ENCODE data around the gene SMKR1. TPM values are rescaled to one million over a fixed set of nuclear protein-coding genes. Genes with fewer than 3 reads are reported as not detected.

Gene SMKR1
- total and polyA plus RNA-seq, 8 donors, result 0.70 to 0.76 TPM; not detected in 6

DNA sequence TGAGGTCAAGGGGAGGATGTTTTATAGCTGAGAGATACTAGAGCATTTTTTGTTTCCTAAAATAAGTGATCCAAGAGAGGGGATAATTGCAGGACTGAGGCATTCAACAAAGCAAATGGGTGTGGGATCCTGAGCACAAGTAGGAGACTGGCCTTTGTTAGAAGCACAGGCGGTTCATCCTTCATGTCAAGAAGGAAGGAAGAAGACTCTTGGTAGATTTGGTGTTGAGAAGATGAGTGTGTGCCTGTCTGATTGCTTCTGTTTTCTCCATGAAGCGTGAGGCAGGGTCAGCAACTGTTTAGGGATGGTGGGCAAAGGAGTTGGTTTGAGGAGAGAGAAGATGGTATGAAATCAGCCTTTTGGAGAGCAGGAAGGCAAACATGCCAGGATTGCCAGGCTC, 40.5 kb upstream of the SMKR1 start:
- TF ChIP-seq POLR2AphosphoS5 (IDR thresholded peaks at IDR 0.05) (no peak), POLR2A (IDR thresholded peaks at IDR 0.05) (no peak), EP300 (IDR thresholded peaks at IDR 0.05) (no peak)
- TF ChIP-seq, protein P1, sequence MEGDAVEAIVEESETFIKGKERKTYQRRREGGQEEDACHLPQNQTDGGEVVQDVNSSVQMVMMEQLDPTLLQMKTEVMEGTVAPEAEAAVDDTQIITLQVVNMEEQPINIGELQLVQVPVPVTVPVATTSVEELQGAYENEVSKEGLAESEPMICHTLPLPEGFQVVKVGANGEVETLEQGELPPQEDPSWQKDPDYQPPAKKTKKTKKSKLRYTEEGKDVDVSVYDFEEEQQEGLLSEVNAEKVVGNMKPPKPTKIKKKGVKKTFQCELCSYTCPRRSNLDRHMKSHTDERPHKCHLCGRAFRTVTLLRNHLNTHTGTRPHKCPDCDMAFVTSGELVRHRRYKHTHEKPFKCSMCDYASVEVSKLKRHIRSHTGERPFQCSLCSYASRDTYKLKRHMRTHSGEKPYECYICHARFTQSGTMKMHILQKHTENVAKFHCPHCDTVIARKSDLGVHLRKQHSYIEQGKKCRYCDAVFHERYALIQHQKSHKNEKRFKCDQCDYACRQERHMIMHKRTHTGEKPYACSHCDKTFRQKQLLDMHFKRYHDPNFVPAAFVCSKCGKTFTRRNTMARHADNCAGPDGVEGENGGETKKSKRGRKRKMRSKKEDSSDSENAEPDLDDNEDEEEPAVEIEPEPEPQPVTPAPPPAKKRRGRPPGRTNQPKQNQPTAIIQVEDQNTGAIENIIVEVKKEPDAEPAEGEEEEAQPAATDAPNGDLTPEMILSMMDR (IDR thresholded peaks at IDR 0.05), result no peak
- H3K9me3 ChIP-seq, result no peaks in the 10 kb centered on the region
- no peaks in the 10 kb centered on the region for H3K4me1 ChIP-seq
- DNase-seq, result no peak
- WGBS, 5 donors, result 92 to 100% (median 98%) methylated on average over 2 of the region's 2 CpGs
- peaks cover 0 to 9% (median 3%) of the 10 kb centered on the region in 4 donors for H3K36me3 ChIP-seq
- no peak overlapping the region for H3K4me3 ChIP-seq
- no peak overlapping the region for H3K27ac ChIP-seq
- no peaks in the 10 kb centered on the region for H3K27me3 ChIP-seq
- intact Hi-C loops (cut with DNase I; ENCODE audit: low total_unique reads), result loop anchor here (10.0 kb wide), 1 partner anchor 247 kb away; no protein-coding TSS in a partner anchor

DNA sequence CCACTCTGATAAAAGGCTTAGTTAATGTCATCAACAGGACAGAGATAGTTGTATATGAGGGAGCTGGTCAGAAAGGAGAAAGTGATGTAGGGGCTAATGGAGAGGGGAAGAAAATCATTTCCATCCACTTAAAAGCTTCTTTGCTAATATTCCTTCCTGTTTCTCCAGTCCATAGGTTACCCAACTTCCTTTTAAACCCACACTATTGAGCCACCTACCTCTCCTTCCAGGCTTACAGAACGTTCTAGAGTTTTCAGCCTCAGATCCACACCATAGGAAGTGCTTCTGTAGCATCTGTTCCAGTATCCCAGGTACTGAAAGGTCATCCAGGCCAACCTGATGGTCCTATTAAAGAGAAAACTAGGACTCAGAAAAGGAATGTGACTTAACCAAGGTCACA, 39.9 kb upstream of the SMKR1 start:
- intact Hi-C loops (cut with DNase I; ENCODE audit: low total_unique reads), result loop anchor here (10.0 kb wide), 1 partner anchor 248 kb away; no protein-coding TSS in a partner anchor

DNA sequence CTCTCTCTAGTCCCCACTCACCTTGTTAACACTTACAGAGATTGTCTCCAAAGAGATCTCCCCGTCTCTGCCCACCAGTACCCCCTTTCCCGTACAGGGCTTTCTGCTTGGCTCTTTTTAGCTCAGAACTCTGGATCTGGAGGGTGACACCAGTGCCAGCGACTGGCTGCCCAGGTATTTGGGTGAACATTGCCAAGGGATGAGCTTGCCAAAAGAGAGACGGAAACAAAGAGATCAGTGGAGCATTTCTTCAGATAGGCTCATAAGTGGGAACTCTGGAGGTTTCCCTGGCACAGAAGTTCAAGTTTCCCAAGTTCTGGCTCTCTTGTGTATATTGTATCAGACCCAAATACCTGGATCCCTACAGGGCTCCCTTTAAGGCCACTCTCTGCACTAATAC, 38.1 kb upstream of the SMKR1 start:
- H3K4me1 ChIP-seq, result peaks cover 0 to 11% (median 9%) of the 10 kb centered on the region in 4 donors
- H3K36me3 ChIP-seq, result peaks cover 0 to 6% (median 0%) of the 10 kb centered on the region in 4 donors
- WGBS, 5 donors, result 88 to 98% (median 94%) methylated on average over 4 of the region's 4 CpGs
- TF ChIP-seq EP300 (IDR thresholded peaks at IDR 0.05) (no peak), POLR2A (IDR thresholded peaks at IDR 0.05) (no peak), POLR2AphosphoS5 (IDR thresholded peaks at IDR 0.05) (no peak)
- TF ChIP-seq, protein P1 (IDR thresholded peaks at IDR 0.05), result no peak
- no peaks in the 10 kb centered on the region for H3K9me3 ChIP-seq
- H3K27me3 ChIP-seq, result no peaks in the 10 kb centered on the region
- no peak for DNase-seq
- no peak overlapping the region for H3K4me3 ChIP-seq
- H3K27ac ChIP-seq, result no peak overlapping the region
- intact Hi-C loops (cut with DNase I; ENCODE audit: low total_unique reads), result loop anchor here (10.0 kb wide), 1 partner anchor 249 kb away; no protein-coding TSS in a partner anchor

More for the DNA sequence above, 39.9 kb upstream of the SMKR1 start:
- H3K27me3 ChIP-seq, result no peaks in the 10 kb centered on the region
- no peaks in the 10 kb centered on the region for H3K4me1 ChIP-seq
- no peaks in the 10 kb centered on the region for H3K9me3 ChIP-seq
- no peak for DNase-seq
- no peak overlapping the region for H3K27ac ChIP-seq
- TF ChIP-seq POLR2A (IDR thresholded peaks at IDR 0.05), result no peak
- TF ChIP-seq EP300 (IDR thresholded peaks at IDR 0.05), result no peak
- TF ChIP-seq, protein P1 (IDR thresholded peaks at IDR 0.05), result no peak
- no peak for TF ChIP-seq POLR2AphosphoS5 (IDR thresholded peaks at IDR 0.05)
- H3K36me3 ChIP-seq, result peaks cover 0 to 9% (median 3%) of the 10 kb centered on the region in 4 donors
- WGBS, 5 donors, result 68 to 100% (median 84%) methylated on average over 1 of the region's 1 CpG
- no peak overlapping the region for H3K4me3 ChIP-seq

DNA sequence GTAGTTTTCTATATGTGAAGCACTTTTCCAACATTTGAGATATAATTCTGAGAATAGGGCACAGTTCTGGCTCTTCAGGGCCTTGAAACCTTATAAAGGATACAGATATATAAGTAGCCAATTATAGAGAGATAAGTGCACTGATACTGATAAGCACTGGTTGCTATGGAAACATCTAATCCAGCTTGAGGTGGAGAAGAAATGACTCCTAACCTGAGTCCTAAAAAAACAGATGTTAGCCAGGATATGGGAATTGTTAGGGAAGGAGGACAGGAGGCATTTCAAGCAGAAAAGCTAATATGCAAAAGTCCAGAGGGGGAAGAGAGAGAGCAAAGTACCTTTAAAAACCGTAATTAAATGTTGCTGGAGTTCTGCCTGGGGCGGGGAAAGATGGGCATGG, 37.3 kb upstream of the SMKR1 start:
- Histone ChIP-seq H3K4me3 (no peak overlapping the region), H3K4me1 (peaks cover 0 to 11% (median 9%) of the 10 kb centered on the region in 4 donors), H3K27ac (no peak overlapping the region), H3K27me3 (no peaks in the 10 kb centered on the region), H3K9me3 (no peaks in the 10 kb centered on the region), H3K36me3 (peaks cover 0 to 5% (median 0%) of the 10 kb centered on the region in 4 donors)
- TF ChIP-seq EP300 (IDR thresholded peaks at IDR 0.05), result no peak
- TF ChIP-seq POLR2A (IDR thresholded peaks at IDR 0.05), result no peak
- TF ChIP-seq, protein P1 (IDR thresholded peaks at IDR 0.05), result no peak
- no peak for TF ChIP-seq POLR2AphosphoS5 (IDR thresholded peaks at IDR 0.05)
- DNase-seq, result no peak
- 68 to 78% (median 71%) methylated on average over 2 of the region's 2 CpGs for WGBS, 5 donors
- intact Hi-C loops (cut with DNase I; ENCODE audit: low total_unique reads), result loop anchor here (5.0 to 10.0 kb wide), 2 partner anchors 108 to 250 kb away; no protein-coding TSS in a partner anchor
